ENCODE results near the gene COL1A2. TPM values are rescaled to one million over a fixed set of nuclear protein-coding genes. Genes with fewer than 3 reads are reported as not detected.
A peak's percentile ranks its signal among the peaks of the same experiment; 100 is the strongest.

Gene COL1A2
- polyA plus RNA-seq, 1 donor from 2014 or later = 2.5 TPM

DNA sequence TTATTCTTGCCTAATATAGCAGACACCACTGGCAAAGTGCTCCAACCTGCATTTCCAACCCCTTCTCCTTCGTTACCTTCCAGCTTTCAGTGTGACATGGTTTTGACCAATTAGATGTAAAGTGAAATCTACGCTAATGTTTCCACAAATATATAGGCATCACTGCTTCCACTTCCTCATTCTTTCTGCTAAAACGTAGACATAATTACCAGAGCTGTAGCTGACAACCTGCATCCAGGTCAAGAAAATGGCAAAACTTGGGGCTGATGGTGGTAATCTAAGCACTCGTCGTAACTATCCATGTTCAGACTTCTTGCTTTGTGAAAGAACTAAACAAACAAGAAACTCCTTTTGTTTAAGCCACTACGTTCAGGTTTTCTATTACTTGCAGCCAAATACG is 41.8 kb upstream of the COL1A2 start:
- H2AFZ ChIP-seq (ENCODE audit: low read depth, low read length) = no peak overlapping the region

DNA sequence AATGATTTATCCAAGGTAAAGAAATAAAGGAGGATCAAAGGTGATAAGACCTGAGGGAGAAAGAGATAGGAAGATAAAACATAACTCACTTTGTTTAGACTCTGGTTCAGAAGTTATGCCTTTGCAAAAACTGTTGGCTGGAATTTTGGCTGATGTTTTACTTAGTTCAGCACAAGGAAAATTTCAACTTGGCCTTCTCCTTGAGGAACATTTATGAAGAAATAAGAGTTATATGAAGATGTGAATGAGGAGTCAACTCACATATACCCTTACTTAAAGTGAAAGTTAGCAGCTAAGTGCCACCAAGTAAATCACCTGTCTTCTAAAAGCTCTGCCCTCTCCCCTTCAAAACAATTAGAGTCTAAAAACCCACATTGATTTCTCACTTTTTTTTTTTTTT is 39.7 kb upstream of the COL1A2 start:
- no peaks in the 10 kb centered on the region for H3K27me3 ChIP-seq (ENCODE audit: insufficient read depth, low read depth, low read length)
- H4K20me1 ChIP-seq (ENCODE audit: insufficient read depth) = no peaks in the 10 kb centered on the region
- H3K36me3 ChIP-seq (ENCODE audit: insufficient read depth, low read length) = no peaks in the 10 kb centered on the region
- TF ChIP-seq MXI1 (conservative IDR thresholded peaks at IDR 0.05; ENCODE audit: poor library complexity, severe bottlenecking) (no peak), SMC3 (conservative IDR thresholded peaks at IDR 0.05; ENCODE audit: poor library complexity) (no peak), EZH2 (IDR thresholded peaks at IDR 0.05; ENCODE audit: borderline replicate concordance, insufficient read depth, low read length, poor library complexity, severe bottlenecking) (no peak), RAD21 (conservative IDR thresholded peaks at IDR 0.05) (no peak), POLR2AphosphoS5 (IDR thresholded peaks at IDR 0.05) (no peak), TAF1 (IDR thresholded peaks at IDR 0.05; ENCODE audit: low read depth) (no peak), EP300 (conservative IDR thresholded peaks at IDR 0.05; ENCODE audit: poor library complexity, severe bottlenecking) (no peak)
- TF ChIP-seq, protein P1, sequence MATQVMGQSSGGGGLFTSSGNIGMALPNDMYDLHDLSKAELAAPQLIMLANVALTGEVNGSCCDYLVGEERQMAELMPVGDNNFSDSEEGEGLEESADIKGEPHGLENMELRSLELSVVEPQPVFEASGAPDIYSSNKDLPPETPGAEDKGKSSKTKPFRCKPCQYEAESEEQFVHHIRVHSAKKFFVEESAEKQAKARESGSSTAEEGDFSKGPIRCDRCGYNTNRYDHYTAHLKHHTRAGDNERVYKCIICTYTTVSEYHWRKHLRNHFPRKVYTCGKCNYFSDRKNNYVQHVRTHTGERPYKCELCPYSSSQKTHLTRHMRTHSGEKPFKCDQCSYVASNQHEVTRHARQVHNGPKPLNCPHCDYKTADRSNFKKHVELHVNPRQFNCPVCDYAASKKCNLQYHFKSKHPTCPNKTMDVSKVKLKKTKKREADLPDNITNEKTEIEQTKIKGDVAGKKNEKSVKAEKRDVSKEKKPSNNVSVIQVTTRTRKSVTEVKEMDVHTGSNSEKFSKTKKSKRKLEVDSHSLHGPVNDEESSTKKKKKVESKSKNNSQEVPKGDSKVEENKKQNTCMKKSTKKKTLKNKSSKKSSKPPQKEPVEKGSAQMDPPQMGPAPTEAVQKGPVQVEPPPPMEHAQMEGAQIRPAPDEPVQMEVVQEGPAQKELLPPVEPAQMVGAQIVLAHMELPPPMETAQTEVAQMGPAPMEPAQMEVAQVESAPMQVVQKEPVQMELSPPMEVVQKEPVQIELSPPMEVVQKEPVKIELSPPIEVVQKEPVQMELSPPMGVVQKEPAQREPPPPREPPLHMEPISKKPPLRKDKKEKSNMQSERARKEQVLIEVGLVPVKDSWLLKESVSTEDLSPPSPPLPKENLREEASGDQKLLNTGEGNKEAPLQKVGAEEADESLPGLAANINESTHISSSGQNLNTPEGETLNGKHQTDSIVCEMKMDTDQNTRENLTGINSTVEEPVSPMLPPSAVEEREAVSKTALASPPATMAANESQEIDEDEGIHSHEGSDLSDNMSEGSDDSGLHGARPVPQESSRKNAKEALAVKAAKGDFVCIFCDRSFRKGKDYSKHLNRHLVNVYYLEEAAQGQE (IDR thresholded peaks at IDR 0.05; ENCODE audit: borderline replicate concordance) = no peak
- TF ChIP-seq, protein P2, sequence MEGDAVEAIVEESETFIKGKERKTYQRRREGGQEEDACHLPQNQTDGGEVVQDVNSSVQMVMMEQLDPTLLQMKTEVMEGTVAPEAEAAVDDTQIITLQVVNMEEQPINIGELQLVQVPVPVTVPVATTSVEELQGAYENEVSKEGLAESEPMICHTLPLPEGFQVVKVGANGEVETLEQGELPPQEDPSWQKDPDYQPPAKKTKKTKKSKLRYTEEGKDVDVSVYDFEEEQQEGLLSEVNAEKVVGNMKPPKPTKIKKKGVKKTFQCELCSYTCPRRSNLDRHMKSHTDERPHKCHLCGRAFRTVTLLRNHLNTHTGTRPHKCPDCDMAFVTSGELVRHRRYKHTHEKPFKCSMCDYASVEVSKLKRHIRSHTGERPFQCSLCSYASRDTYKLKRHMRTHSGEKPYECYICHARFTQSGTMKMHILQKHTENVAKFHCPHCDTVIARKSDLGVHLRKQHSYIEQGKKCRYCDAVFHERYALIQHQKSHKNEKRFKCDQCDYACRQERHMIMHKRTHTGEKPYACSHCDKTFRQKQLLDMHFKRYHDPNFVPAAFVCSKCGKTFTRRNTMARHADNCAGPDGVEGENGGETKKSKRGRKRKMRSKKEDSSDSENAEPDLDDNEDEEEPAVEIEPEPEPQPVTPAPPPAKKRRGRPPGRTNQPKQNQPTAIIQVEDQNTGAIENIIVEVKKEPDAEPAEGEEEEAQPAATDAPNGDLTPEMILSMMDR (IDR thresholded peaks at IDR 0.05; ENCODE audit: poor library complexity, severe bottlenecking) = no peak
- no peak overlapping the region for H3K9ac ChIP-seq (ENCODE audit: low read length)
- H3K4me3 ChIP-seq (ENCODE audit: low read length) = no peak overlapping the region
- H3F3A ChIP-seq (ENCODE audit: insufficient read depth, low read length, poor library complexity, severe bottlenecking) = no peaks in the 10 kb centered on the region
- H3K9me2 ChIP-seq (ENCODE audit: insufficient read depth, low read length) = no peaks in the 10 kb centered on the region
- no peak overlapping the region for H2AFZ ChIP-seq (ENCODE audit: low read depth, low read length)
- no peaks in the 10 kb centered on the region for H3K79me2 ChIP-seq (replicated peaks; ENCODE audit: insufficient read depth, low read length)
- no peak overlapping the region for H3K4me2 ChIP-seq (ENCODE audit: low read length)
- no peaks in the 10 kb centered on the region for H3K9me3 ChIP-seq (ENCODE audit: low read length)
- H3K27ac ChIP-seq (ENCODE audit: low read length) = peak overlapping the region; percentile 57

More for the DNA sequence above, 41.8 kb upstream of the COL1A2 start:
- Histone ChIP-seq H3K4me3 (ENCODE audit: low read length) (no peak overlapping the region), H3K9me2 (ENCODE audit: insufficient read depth, low read length) (no peaks in the 10 kb centered on the region), H3K9ac (ENCODE audit: low read length) (no peak overlapping the region), H3K36me3 (ENCODE audit: insufficient read depth, low read length) (no peaks in the 10 kb centered on the region), H3K27ac (ENCODE audit: low read length) (no peak overlapping the region), H3F3A (ENCODE audit: insufficient read depth, low read length, poor library complexity, severe bottlenecking) (no peaks in the 10 kb centered on the region), H3K27me3 (ENCODE audit: insufficient read depth, low read depth, low read length) (no peaks in the 10 kb centered on the region), H4K20me1 (ENCODE audit: insufficient read depth) (no peaks in the 10 kb centered on the region), H3K79me2 (replicated peaks; ENCODE audit: insufficient read depth, low read length) (no peaks in the 10 kb centered on the region), H3K9me3 (ENCODE audit: low read length) (no peaks in the 10 kb centered on the region), H3K4me2 (ENCODE audit: low read length) (no peak overlapping the region)
- no peak for TF ChIP-seq SMC3 (conservative IDR thresholded peaks at IDR 0.05; ENCODE audit: poor library complexity)
- no peak for TF ChIP-seq POLR2AphosphoS5 (IDR thresholded peaks at IDR 0.05)
- no peak for TF ChIP-seq MXI1 (conservative IDR thresholded peaks at IDR 0.05; ENCODE audit: poor library complexity, severe bottlenecking)

DNA sequence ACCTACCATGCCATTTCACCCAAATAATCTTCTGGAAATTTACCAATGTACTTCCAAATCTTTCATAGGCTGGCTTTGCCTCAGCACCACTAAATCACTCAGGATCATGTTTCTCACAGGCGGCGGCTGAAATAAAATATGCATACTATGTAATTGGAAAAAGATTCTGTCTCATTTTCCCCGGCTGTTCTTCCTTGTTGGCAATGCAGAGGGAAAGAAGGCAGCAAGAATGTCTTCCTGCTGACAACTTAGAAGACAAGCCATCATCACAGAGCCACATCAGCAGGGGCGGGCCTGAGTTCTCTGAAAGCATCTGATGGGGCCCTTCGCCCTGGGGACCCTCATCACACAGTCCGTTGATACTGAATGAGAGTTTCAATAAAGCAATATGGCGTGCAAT is 39.2 kb upstream of the COL1A2 start:
- H3K27me3 ChIP-seq (ENCODE audit: insufficient read depth, low read depth, low read length) = no peaks in the 10 kb centered on the region
- H3K36me3 ChIP-seq (ENCODE audit: insufficient read depth, low read length) = no peaks in the 10 kb centered on the region
- no peak overlapping the region for H2AFZ ChIP-seq (ENCODE audit: low read depth, low read length)
- H3F3A ChIP-seq (ENCODE audit: insufficient read depth, low read length, poor library complexity, severe bottlenecking) = no peaks in the 10 kb centered on the region
- H3K4me2 ChIP-seq (ENCODE audit: low read length) = no peak overlapping the region
- H3K9me3 ChIP-seq (ENCODE audit: low read length) = no peaks in the 10 kb centered on the region
- TF ChIP-seq EP300 (conservative IDR thresholded peaks at IDR 0.05; ENCODE audit: poor library complexity, severe bottlenecking) = peak; percentile 23
- no peak for TF ChIP-seq SMC3 (conservative IDR thresholded peaks at IDR 0.05; ENCODE audit: poor library complexity)
- no peak overlapping the region for H3K9ac ChIP-seq (ENCODE audit: low read length)
- H3K27ac ChIP-seq (ENCODE audit: low read length) = peak overlapping the region; percentile 57
- no peaks in the 10 kb centered on the region for H3K9me2 ChIP-seq (ENCODE audit: insufficient read depth, low read length)
- H3K79me2 ChIP-seq (replicated peaks; ENCODE audit: insufficient read depth, low read length) = no peaks in the 10 kb centered on the region
- H3K4me3 ChIP-seq (ENCODE audit: low read length) = peak overlapping the region; percentile 30
- no peaks in the 10 kb centered on the region for H4K20me1 ChIP-seq (ENCODE audit: insufficient read depth)
